SU-DHL-6 (cell line): ENCODE measurements around the gene NTRK1.

Source experiments
- H2AFZ ChIP-seq: fragments of 200-600 bp; sonication (generic); 2 replicates; pipeline ENCODE4 v1.6.1; 2014; ENCODE audit warnings: low read depth, mild to moderate bottlenecking, moderate library complexity, mixed read lengths, antibody characterized with exemption, low read length; ENCODE audit not compliant: severe bottlenecking
- H3F3A ChIP-seq: fragments of 200-600 bp; shearing (Covaris generic); 2 replicates; pipeline ENCODE4 v1.6.0; 2016; ENCODE audit warnings: antibody characterized with exemption, mild to moderate bottlenecking; ENCODE audit not compliant: insufficient read depth
- H3K27ac ChIP-seq: fragments of 200-600 bp; sonication (generic); 2 replicates; pipeline ENCODE4 v1.5.1; 2016; ENCODE audit warnings: low read depth, mild to moderate bottlenecking, low read length, moderate library complexity, mixed read lengths
- H3K27me3 ChIP-seq: fragments of 200-600 bp; sonication (generic), shearing (Covaris generic); 2 replicates; pipeline ENCODE4 v1.6.0; 2014; ENCODE audit warnings: mild to moderate bottlenecking, low read length
- H3K36me3 ChIP-seq: fragments of 200-600 bp; sonication (generic); 2 replicates; pipeline ENCODE4 v1.6.1; 2014; ENCODE audit warnings: mild to moderate bottlenecking, low read length, mixed read lengths
- H3K4me2 ChIP-seq: fragments of 300-600, 200-600 bp; shearing (Covaris generic), sonication (generic); 2 replicates; pipeline ENCODE4 v1.6.0; 2014; ENCODE audit warnings: low read length, low read depth, mild to moderate bottlenecking; ENCODE audit not compliant: poor library complexity, severe bottlenecking
- H3K4me3 ChIP-seq: fragments of 200-600 bp; sonication (generic); 2 replicates; pipeline ENCODE4 v1.5.1; 2014; ENCODE audit warnings: antibody characterized with exemption, low read length, mild to moderate bottlenecking, mixed read lengths; ENCODE audit not compliant: insufficient read depth, poor library complexity, severe bottlenecking
- H3K79me2 ChIP-seq: fragments of 200-600 bp; sonication (generic); 2 replicates; pipeline ENCODE4 v1.6.1; 2014; ENCODE audit warnings: mild to moderate bottlenecking, low read length, moderate library complexity; ENCODE audit not compliant: insufficient read depth
- H3K9ac ChIP-seq: fragments of 200-600 bp; sonication (generic); 2 replicates; pipeline ENCODE4 v1.7.0; 2014; ENCODE audit warnings: mild to moderate bottlenecking, low read length
- H3K9me2 ChIP-seq: fragments of 200-600 bp; sonication (generic); replicated peaks from 2 replicates; pipeline ENCODE4 v1.6.1; 2014; ENCODE audit warnings: low read length; ENCODE audit not compliant: insufficient read depth
- H3K9me3 ChIP-seq: fragments of 200-600 bp; sonication (generic); 2 replicates; pipeline ENCODE4 v1.6.1; 2014; ENCODE audit warnings: low read length, mixed read lengths; ENCODE audit not compliant: insufficient read depth
- H4K20me1 ChIP-seq: fragments of 200-600 bp; sonication (generic); 2 replicates; pipeline ENCODE4 v1.6.1; 2014; ENCODE audit warnings: low read depth, mild to moderate bottlenecking, antibody characterized with exemption, low read length, moderate library complexity, mixed read lengths
- EZH2phosphoT487 ChIP-seq: fragments of 200-600 bp; sonication (generic), shearing (Covaris generic); conservative IDR thresholded peaks from 2 replicates; pipeline ENCODE4 v1.6.1; 2018; ENCODE audit warnings: mild to moderate bottlenecking, antibody characterized with exemption, low read length, moderate library complexity, mixed read lengths
- TF ChIP-seq, protein P1 (sequence below): fragments of 200-600 bp; sonication (generic); IDR thresholded peaks from one replicate; pipeline ENCODE4 v1.5.1; 2017; ENCODE audit warnings: antibody characterized with exemption, mild to moderate bottlenecking, low read length, moderate library complexity; ENCODE audit not compliant: insufficient read depth, poor library complexity, severe bottlenecking

Gene NTRK1

DNA sequence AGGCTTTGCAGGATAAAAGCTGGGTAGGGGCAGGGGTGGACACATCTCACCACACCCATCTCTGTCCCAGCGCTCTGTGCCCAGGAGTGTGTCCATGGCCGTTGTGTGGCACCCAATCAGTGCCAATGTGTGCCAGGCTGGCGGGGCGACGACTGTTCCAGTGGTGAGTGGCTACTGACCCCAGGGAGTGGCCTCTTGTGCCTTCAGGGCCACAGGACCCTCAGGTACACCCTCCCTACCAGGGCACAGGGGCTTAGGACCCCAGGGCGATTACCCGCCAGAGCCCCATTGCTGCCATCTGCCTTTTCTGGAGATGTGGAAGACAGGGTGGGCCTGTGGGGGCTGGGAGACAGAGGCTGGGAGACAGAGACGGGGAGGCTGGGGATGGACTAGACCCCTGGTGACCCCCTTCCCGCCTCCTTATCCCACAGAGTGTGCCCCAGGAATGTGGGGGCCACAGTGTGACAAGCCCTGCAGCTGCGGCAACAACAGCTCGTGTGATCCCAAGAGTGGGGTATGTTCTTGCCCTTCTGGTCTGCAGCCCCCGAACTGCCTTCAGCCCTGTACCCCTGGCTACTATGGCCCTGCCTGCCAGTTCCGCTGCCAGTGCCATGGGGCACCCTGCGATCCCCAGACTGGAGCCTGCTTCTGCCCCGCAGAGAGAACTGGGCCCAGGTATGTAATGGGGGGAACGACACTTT lies 45.7 kb downstream of the NTRK1 start:
- no peak overlapping the region for H3K27ac ChIP-seq
- no peaks in the 10 kb centered on the region for H3K36me3 ChIP-seq
- no peak overlapping the region for H2AFZ ChIP-seq
- H3F3A ChIP-seq = no peaks in the 10 kb centered on the region
- no peaks in the 10 kb centered on the region for H3K9me2 ChIP-seq
- H4K20me1 ChIP-seq = no peaks in the 10 kb centered on the region
- TF ChIP-seq, protein P1, sequence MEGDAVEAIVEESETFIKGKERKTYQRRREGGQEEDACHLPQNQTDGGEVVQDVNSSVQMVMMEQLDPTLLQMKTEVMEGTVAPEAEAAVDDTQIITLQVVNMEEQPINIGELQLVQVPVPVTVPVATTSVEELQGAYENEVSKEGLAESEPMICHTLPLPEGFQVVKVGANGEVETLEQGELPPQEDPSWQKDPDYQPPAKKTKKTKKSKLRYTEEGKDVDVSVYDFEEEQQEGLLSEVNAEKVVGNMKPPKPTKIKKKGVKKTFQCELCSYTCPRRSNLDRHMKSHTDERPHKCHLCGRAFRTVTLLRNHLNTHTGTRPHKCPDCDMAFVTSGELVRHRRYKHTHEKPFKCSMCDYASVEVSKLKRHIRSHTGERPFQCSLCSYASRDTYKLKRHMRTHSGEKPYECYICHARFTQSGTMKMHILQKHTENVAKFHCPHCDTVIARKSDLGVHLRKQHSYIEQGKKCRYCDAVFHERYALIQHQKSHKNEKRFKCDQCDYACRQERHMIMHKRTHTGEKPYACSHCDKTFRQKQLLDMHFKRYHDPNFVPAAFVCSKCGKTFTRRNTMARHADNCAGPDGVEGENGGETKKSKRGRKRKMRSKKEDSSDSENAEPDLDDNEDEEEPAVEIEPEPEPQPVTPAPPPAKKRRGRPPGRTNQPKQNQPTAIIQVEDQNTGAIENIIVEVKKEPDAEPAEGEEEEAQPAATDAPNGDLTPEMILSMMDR = no peak
- no peak for TF ChIP-seq EZH2phosphoT487
- no peak overlapping the region for H3K9ac ChIP-seq
- H3K79me2 ChIP-seq = no peaks in the 10 kb centered on the region
- no peak overlapping the region for H3K4me3 ChIP-seq
- no peak overlapping the region for H3K4me2 ChIP-seq
- no peaks in the 10 kb centered on the region for H3K9me3 ChIP-seq
- no peaks in the 10 kb centered on the region for H3K27me3 ChIP-seq

DNA sequence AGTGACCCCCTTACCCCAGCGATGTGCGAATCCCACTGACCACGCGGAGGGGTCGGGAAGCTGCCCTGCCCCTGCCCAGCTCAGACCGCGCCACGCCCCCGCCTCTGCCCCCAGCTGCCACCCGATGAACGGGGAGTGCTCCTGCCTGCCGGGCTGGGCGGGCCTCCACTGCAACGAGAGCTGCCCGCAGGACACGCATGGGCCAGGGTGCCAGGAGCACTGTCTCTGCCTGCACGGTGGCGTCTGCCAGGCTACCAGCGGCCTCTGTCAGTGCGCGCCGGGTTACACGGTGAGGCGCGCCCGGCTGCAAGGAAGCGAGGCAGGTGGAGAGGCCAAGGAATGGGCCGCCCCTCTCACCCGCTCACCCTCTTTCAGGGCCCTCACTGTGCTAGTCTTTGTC lies 47.9 kb downstream of the NTRK1 start:
- H3K9me2 ChIP-seq = no peaks in the 10 kb centered on the region
- no peaks in the 10 kb centered on the region for H3K9me3 ChIP-seq
- H4K20me1 ChIP-seq = no peaks in the 10 kb centered on the region
- TF ChIP-seq, protein P1 = no peak
- no peak for TF ChIP-seq EZH2phosphoT487
- no peaks in the 10 kb centered on the region for H3K36me3 ChIP-seq
- no peak overlapping the region for H3K4me3 ChIP-seq
- no peaks in the 10 kb centered on the region for H3F3A ChIP-seq
- H3K79me2 ChIP-seq = no peaks in the 10 kb centered on the region
- no peaks in the 10 kb centered on the region for H3K27me3 ChIP-seq
- H3K27ac ChIP-seq = no peak overlapping the region
- H2AFZ ChIP-seq = no peak overlapping the region
- no peak overlapping the region for H3K9ac ChIP-seq
- no peak overlapping the region for H3K4me2 ChIP-seq

DNA sequence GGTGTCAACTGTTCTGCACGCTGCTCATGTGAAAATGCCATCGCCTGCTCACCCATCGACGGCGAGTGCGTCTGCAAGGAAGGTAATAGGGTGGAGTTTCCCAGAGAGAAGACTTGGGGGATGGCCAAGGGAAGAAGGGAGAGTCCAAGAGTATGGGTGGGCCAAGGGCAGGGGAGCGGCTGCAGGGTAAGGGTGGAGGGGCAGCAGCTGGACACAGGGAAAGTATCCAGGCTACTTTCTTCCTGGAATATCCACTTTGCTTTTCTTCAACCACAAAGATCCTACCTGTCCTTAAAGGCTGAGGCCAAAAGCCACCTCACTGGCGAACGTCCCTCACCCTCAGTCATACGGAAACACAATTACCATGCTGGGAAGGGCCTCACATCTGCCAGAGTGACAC lies 48.3 kb downstream of the NTRK1 start:
- Histone ChIP-seq H3K36me3 (no peaks in the 10 kb centered on the region), H3F3A (no peaks in the 10 kb centered on the region), H3K4me3 (no peak overlapping the region), H3K9ac (no peak overlapping the region), H3K27ac (no peak overlapping the region), H3K79me2 (no peaks in the 10 kb centered on the region), H3K4me2 (no peak overlapping the region), H2AFZ (no peak overlapping the region), H4K20me1 (no peaks in the 10 kb centered on the region), H3K9me3 (no peaks in the 10 kb centered on the region), H3K9me2 (no peaks in the 10 kb centered on the region), H3K27me3 (no peaks in the 10 kb centered on the region)
- TF ChIP-seq, protein P1 = no peak
- TF ChIP-seq EZH2phosphoT487 = no peak
